Activated T-cell treated with anti-CD3 and anti-CD28 coated beads, Interleukin-2, amount 50 U/mL, for 48 hours (primary cell): ENCODE measurements around the gene HHAT.

Experiments
- DNase-seq, 2 experiments: peaks; one replicate each; pipeline ENCODE4 v3.0.0-alpha.2; 2020

Gene HHAT

GRCh38 chr1:210361665-210362064, 33.0 kb downstream of the HHAT start:
- no peak for DNase-seq

DNA sequence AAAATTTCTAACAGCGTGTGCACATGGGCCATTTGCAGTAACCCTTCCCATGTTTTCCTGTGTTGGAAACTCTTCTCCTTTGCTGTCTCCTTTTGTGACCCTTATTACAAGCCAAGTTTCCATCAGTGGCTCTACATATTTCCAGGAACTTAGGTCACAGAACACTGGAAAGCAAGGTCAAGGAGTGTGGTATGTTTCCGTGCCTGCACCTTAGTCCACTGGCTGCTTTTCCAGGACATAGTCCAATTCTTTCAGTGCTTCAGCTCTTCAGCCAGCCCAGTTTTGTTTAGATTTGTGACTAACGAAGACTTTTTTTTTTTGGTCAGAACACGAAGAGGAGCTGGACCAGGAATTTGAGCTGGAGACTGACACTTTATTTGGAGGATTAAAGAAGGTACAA, 33.8 kb downstream of the HHAT start:
- DNase-seq: no peak

- DNase-seq: no peak
These were observed 34.4 kb downstream of the HHAT start for GRCh38 chr1:210363119-210363518.

DNA sequence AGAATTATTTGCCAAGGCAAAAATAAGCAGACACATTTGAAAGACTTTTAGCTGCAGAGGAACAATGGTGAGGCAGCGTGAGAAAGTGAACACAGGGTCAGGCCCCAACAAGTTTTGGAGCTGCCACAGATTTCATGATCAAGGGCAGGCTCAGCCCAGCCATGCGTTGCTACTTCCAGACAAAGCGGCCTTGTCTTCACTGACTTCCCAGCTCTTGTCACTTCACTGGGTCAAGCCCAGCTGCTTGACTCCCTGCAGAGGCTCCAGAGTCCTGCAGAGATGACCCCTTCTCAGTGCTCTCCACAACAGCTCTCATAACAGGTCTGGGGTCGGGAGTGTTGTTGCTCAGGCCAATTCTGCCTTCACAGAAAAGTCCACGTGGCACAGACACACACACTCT, 35.8 kb downstream of the HHAT start:
- DNase-seq: no peak

GRCh38 chr1:210366767-210367166, 38.1 kb downstream of the HHAT start:
- no peak for DNase-seq

DNA sequence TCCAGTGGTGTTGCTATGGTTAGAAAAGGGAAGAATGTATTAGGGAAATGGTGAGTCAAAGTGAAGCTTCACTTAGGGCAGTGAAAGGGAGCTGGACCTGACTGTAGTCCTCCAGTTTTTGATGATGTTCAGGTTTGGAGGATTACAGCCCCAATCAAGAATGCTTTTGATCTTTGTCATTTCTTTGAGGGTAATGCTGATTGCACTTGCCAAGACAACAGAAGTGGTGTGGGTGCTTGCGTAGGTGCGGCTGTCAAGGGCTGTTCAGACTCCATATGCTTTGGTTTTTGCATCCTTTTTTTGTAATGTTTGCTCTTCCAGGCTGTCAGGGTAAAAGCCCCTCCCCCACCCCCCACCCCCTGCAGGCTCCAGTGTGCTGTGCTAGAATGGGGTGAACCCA, 38.9 kb downstream of the HHAT start:
- no peak for DNase-seq

GRCh38 chr1:210369425-210369824, 40.7 kb downstream of the HHAT start:
- DNase-seq: no peak

- no peak for DNase-seq
These were observed 43.2 kb downstream of the HHAT start for GRCh38 chr1:210371916-210372315.

- DNase-seq: no peak
These were observed 43.8 kb downstream of the HHAT start for GRCh38 chr1:210372491-210372890.

DNA sequence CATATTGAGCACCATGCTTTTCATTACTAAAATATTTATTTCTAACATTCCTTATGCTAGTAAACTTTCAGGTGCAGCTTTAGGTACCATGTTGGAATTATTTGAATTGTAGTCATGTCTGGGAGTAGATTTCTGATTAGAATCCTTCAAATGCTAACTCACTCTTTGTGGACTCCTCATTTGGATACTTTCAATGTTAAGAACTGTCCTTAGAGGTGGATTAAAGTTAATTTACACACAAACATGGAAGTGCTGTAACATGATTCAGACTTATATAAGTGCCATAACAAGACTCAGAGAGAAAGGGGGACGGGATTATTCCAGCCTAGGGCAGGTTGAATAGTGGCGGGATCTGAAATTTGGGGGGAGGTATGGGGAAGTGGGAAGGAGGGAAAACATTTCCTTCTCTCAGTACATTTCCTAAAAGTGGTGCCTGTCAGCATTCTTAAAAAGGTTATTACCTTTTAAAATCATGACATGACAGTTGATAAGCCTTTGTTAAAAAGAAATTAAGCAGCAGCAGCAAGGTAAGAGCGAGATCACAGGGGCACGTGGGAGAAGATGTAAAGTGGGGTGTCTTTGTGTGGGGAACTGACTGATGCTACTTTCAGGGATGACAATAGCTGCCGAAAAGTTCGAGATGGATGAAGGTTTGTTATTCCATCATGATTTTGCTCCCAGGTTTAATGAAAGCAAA, 44.4 kb downstream of the HHAT start:
- no peak for DNase-seq

DNA sequence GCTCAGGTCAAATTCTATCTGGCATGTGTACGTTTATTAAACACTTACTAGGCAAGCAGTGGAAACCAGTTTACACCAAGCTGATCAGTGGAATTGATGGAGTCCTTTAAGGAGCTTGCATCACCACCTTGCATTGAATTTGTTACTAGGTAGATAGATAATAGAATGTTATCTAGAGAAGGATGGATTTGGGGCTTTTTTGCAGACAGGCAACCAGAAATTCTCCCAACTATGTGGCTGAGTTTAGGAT, 44.9 kb downstream of the HHAT start:
- no peak for DNase-seq

- peak; percentile 83 to 85 for DNase-seq
These were observed 45.3 kb downstream of the HHAT start for GRCh38 chr1:210373878-210374599.

GRCh38 chr1:210374600-210374953, 45.9 kb downstream of the HHAT start:
- DNase-seq: no peak

- DNase-seq: no peak
These were observed 48.2 kb downstream of the HHAT start for GRCh38 chr1:210376836-210377372.

DNA sequence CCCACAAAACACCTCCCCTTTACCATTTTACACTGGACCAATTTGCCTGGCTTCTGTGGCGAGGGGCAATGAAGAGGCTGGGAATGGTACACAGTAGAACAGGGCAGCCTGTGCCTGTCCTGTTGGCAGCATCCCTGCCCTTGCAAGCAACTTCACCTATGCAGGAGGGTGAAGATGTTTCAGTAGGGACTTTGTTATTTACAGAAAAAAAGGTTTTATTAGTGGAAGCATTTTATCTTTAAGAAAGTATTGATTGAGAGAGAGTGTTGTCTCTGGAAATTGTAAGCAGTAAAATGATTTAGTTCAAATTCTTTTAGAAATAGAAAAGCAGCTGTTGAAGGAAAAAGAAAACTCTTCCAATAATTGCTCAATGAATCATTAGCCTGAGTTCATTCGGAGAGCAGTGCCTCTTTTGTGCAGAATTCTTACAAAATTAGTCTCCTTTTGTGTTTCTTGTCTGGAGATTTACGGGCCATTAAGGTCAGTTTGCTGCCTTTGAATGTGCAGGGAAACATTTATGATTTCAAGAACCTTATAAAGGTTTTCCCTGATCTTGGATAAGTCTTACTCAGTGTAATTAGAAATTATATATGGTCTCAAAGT, 49.1 kb downstream of the HHAT start:
- no peak for DNase-seq

DNA sequence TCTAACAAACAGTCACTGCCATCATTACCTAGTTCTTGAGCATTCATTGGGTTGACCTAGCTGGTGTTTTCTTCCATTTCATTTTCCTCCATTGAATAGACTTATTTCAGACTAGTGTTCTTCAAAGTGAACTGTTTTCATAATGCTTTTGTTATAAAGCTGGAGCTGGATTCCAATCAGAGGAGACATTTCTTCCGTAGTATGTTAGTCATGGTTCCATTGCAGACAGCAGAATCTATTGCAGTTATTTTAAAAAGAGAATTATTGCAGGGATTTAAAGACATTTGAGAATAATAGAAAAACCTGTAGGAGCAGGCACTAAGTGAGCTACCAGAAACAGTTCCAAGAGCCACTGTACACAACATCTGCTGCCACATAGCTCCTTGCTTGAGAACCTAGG, 50.0 kb downstream of the HHAT start:
- no peak for DNase-seq

GRCh38 chr1:210381934-210382333, 53.2 kb downstream of the HHAT start:
- no peak for DNase-seq

DNA sequence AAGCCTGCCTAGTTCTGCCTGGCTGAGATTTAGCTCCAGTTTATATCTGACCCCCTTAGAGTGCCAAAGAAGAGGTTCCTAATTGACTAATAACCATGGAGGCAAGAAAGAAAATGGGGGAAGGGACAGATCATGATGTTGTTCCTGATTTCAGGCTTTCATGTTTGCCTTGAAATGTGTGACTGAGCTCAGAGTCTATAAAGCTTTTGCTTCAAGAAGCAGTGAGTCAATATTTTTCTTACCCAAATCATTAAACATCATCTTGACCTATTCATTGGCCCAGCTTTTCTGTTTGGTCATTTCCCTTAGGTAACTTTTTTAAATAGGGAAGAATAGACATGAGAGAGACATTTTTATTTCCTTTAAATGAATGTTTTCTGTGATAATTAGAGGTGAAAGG, 55.9 kb downstream of the HHAT start:
- no peak for DNase-seq

DNA sequence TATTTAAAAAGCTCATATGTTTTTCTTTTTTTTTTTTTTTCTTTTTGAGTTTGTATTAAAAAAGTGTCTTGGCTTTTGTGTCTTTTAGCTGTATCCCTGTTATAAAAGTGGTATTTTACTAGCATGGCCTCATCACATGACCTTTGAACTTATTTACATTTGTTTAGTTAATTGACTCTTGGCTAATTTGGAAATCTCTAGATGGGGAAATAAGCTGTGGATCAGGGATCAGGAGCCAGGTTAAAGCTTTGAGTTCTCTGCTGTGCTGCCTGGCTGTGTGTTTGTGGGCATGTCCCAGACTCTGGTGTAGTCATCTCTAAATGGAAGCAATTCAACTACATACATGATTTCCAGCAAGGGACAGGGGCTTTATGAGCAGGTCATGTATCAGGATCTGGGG, 56.5 kb downstream of the HHAT start:
- no peak for DNase-seq

- no peak for DNase-seq
These were observed 65.6 kb downstream of the HHAT start for GRCh38 chr1:210394281-210394821.

GRCh38 chr1:210396541-210396940, 67.8 kb downstream of the HHAT start:
- DNase-seq: no peak

- DNase-seq: no peak
These were observed 68.5 kb downstream of the HHAT start for GRCh38 chr1:210397252-210397651.

DNA sequence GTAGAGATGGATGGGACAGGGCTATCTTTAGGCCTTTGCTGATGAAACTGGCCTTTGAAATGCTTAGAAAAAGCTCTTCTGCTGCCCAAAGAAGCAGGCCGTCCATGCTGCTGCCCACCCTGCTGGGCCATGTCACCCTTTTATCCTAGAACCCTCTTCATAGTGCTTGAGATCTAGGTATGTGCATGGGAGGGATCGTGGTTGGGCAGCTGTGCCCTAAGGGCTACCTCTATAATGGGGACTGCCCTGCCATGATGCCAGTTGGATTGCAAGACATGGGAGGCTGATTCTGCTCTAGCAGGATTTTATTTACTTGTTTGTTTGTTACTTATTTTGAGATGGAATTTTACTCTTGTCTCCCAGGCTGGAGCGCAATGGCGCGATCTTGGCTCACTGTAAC, 69.0 kb downstream of the HHAT start:
- DNase-seq: no peak

DNA sequence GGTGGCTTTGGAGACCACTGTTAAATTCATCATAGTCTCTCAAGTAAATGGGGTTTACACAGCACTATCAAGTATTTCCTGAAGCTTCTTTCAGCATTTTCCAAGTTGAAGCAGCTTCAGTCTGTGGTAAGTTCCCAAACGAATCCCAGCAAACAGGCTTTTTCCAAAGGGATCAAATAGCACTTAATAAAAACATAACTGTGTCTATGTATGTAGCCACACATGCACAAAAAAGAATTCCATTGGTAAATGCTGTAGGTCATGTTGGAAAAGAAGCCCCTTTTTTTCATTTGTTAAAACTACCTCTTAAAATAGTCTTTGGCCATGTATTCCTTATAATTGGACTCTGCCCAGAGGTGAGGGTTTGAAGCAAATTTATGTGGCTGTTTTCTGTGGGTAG, 69.8 kb downstream of the HHAT start:
- no peak for DNase-seq
